22Rv1 (cell line): ENCODE data around the gene STX18.

Source experiments
- H3K27ac ChIP-seq: fragments of 450-650 bp; 2 replicates; pipeline ENCODE4 v1.5.1; 2017
- CTCF ChIP-seq: fragments of 450-650 bp; IDR thresholded peaks from 2 replicates; pipeline ENCODE4 v1.5.1; 2017; ENCODE audit warnings: mild to moderate bottlenecking
- ZFX ChIP-seq: fragments of 450-650 bp; IDR thresholded peaks from 2 replicates; pipeline ENCODE4 v1.6.1; 2017; ENCODE audit warnings: antibody characterized with exemption, borderline replicate concordance

STX18 gene

GRCh38 chr4:4532371-4533154, 9.3 kb downstream of the STX18 start:
- TF ChIP-seq CTCF: no peak
- TF ChIP-seq ZFX: no peak

GRCh38 chr4:4529392-4529791, 12.5 kb downstream of the STX18 start:
- no peak for TF ChIP-seq CTCF
- no peak for TF ChIP-seq ZFX
- no peak overlapping the region for H3K27ac ChIP-seq

More at GRCh38 chr4:4532371-4533154, 9.3 kb downstream of the STX18 start:
- no peak overlapping the region for H3K27ac ChIP-seq

GRCh38 chr4:4526401-4526800, 15.4 kb downstream of the STX18 start:
- peak overlapping the region; percentile 37; the same call in 1 of the 2 replicates for H3K27ac ChIP-seq
- TF ChIP-seq ZFX (no peak), CTCF (no peak)

GRCh38 chr4:4524364-4524763, 17.5 kb downstream of the STX18 start:
- TF ChIP-seq CTCF (no peak), ZFX (no peak)
- H3K27ac ChIP-seq: no peak overlapping the region

- TF ChIP-seq CTCF (no peak), ZFX (no peak)
- H3K27ac ChIP-seq: no peak overlapping the region
These were observed 20.1 kb downstream of the STX18 start for GRCh38 chr4:4521731-4522130.

GRCh38 chr4:4521136-4521535, 20.7 kb downstream of the STX18 start:
- H3K27ac ChIP-seq: no peak overlapping the region
- TF ChIP-seq ZFX: no peak
- no peak for TF ChIP-seq CTCF

- H3K27ac ChIP-seq: no peak overlapping the region
- TF ChIP-seq ZFX: no peak
- TF ChIP-seq CTCF: peak; percentile 74
These were observed 22.5 kb downstream of the STX18 start for GRCh38 chr4:4519297-4519894.
